Esophagus squamous epithelium (tissue), 5 donors: ENCODE results near the gene HIRA. TPM values are rescaled to one million over a fixed set of nuclear protein-coding genes. Genes with fewer than 3 reads are reported as not detected.

Source experiments
- DNase-seq: peaks from one replicate; lab custom pipeline; 2025; lab: John Stamatoyannopoulos, UW
- H3K27ac ChIP-seq, 4 donors: fragments of 200-600 bp; sonication (generic); one replicate each; pipeline ENCODE4 v1.5.1; 2016 to 2019; ENCODE audit warnings: mild to moderate bottlenecking in 1 of 4
- H3K27me3 ChIP-seq, 4 donors: fragments of 200-600 bp; sonication (generic); 1 replicate in 3 of 4; 2 replicates in 1 of 4; pipeline versions ENCODE4 v1.5.1 to v1.6.0; 2017 to 2021; ENCODE audit warnings: antibody characterized with exemption in 1 of 4
- H3K36me3 ChIP-seq, 3 donors: fragments of 200-600 bp; sonication (generic); one replicate each; pipeline ENCODE4 v1.5.1; 2016 to 2019
- H3K4me1 ChIP-seq, 3 donors: fragments of 200-600 bp; sonication (generic); one replicate each; pipeline ENCODE4 v1.5.1; 2017 to 2019
- H3K4me3 ChIP-seq, 4 donors: fragments of 200-600 bp; sonication (generic); 1 replicate in 3 of 4; 2 replicates in 1 of 4; pipeline ENCODE4 v1.5.1; 2016 to 2019; ENCODE audit warnings: mild to moderate bottlenecking in 2 of 4, moderate library complexity in 1 of 4
- H3K9me3 ChIP-seq, 3 donors: fragments of 200-600 bp; sonication (generic); one replicate each; pipeline ENCODE4 v1.5.1; 2016 to 2019
- CTCF ChIP-seq, 6 experiments: fragments of 450-650 bp in 4 of 6; fragments of 200-600 bp in 2 of 6; sonication (generic) in 2 of 6; IDR thresholded peaks; one replicate each; pipeline ENCODE4 v1.5.1; 2016 to 2019; ENCODE audit warnings: antibody characterized with exemption in 6 of 6, mild to moderate bottlenecking in 4 of 6, moderate library complexity in 4 of 6
- POLR2A ChIP-seq, 4 donors: fragments of 450-650 bp; IDR thresholded peaks; one replicate each; pipeline ENCODE4 v1.6.1; 2017; ENCODE audit warnings: antibody characterized with exemption in 4 of 4, mild to moderate bottlenecking in 4 of 4, moderate library complexity in 3 of 4
- WGBS, 2 donors: methylation state at CpG; one replicate each; pipeline ENCODE4 v1.1.5; 2018; 5-methylcytosine and 5-hydroxymethylcytosine counted together
- intact Hi-C: fragments of 100-400 bp; cut with DNase I; formaldehyde crosslinking; loops from one replicate; pipeline ENCODE4 v1.15.0; 2022
- total RNA-seq, 4 donors: library from RNA; depleted of rRNA; stranded (reverse); fragments of >200 nt; gene quantifications; one replicate each; pipeline ENCODE4 v1.1.0, GENCODE V29; 2016
- donor health status: DM: yes; HTN: yes; CAD: no.

The HIRA gene
- total RNA-seq, 4 donors from 2014 or later, result 11.2 to 19.8 (median 14.4) TPM

- Histone ChIP-seq H3K36me3 (peaks cover 31 to 85% (median 45%) of the 10 kb centered on the region in 3 donors), H3K27ac (no peak overlapping the region), H3K4me1 (peaks cover 2 to 35% (median 11%) of the 10 kb centered on the region in 3 donors), H3K27me3 (no peaks in the 10 kb centered on the region), H3K9me3 (no peaks in the 10 kb centered on the region), H3K4me3 (no peak overlapping the region)
- WGBS, 2 donors, result 85 to 93% methylated on average over 7 to 8 of the region's 8 CpGs
- intact Hi-C loops, result no loop called here
- DNase-seq, result no peak
- TF ChIP-seq POLR2A (IDR thresholded peaks at IDR 0.05), result no peak
- TF ChIP-seq CTCF (IDR thresholded peaks at IDR 0.05), result no peak
These were observed 40.7 kb upstream of the HIRA start for GRCh38 chr22:19472233-19472632.

GRCh38 chr22:19471572-19471971, 40.0 kb upstream of the HIRA start:
- intact Hi-C loops, result no loop called here
- Histone ChIP-seq H3K4me1 (peaks cover 0 to 29% (median 7%) of the 10 kb centered on the region in 3 donors), H3K27me3 (no peaks in the 10 kb centered on the region), H3K36me3 (peaks cover 35 to 91% (median 52%) of the 10 kb centered on the region in 3 donors), H3K4me3 (no peak overlapping the region), H3K27ac (no peak overlapping the region), H3K9me3 (no peaks in the 10 kb centered on the region)
- DNase-seq, result no peak
- TF ChIP-seq CTCF (IDR thresholded peaks at IDR 0.05), result no peak
- TF ChIP-seq POLR2A (IDR thresholded peaks at IDR 0.05), result no peak
- WGBS, 2 donors, result 91 to 93% methylated on average over 4 to 10 of the region's 11 CpGs

GRCh38 chr22:19470010-19470409, 38.5 kb upstream of the HIRA start:
- DNase-seq, result no peak
- 86 to 100% methylated on average over 2 of the region's 2 CpGs for WGBS, 2 donors
- no peak overlapping the region for H3K27ac ChIP-seq
- H3K4me3 ChIP-seq, result no peak overlapping the region
- no peak for TF ChIP-seq POLR2A (IDR thresholded peaks at IDR 0.05)
- TF ChIP-seq CTCF (IDR thresholded peaks at IDR 0.05), result no peak
- intact Hi-C loops, result no loop called here
- H3K36me3 ChIP-seq, result peaks cover 45 to 100% (median 61%) of the 10 kb centered on the region in 3 donors
- no peaks in the 10 kb centered on the region for H3K9me3 ChIP-seq
- H3K27me3 ChIP-seq, result no peaks in the 10 kb centered on the region
- peaks cover 0 to 13% (median 0%) of the 10 kb centered on the region in 3 donors for H3K4me1 ChIP-seq

- Histone ChIP-seq H3K9me3 (no peaks in the 10 kb centered on the region), H3K27ac (no peak overlapping the region), H3K4me3 (no peak overlapping the region), H3K36me3 (peaks cover 45 to 100% (median 67%) of the 10 kb centered on the region in 3 donors), H3K4me1 (peaks cover 0 to 7% (median 0%) of the 10 kb centered on the region in 3 donors), H3K27me3 (no peaks in the 10 kb centered on the region)
- TF ChIP-seq CTCF (IDR thresholded peaks at IDR 0.05) (no peak), POLR2A (IDR thresholded peaks at IDR 0.05) (no peak)
- 86 to 100% methylated on average over 1 to 2 of the region's 7 CpGs for WGBS, 2 donors
- no peak for DNase-seq
- intact Hi-C loops, result no loop called here
These were observed 37.9 kb upstream of the HIRA start for GRCh38 chr22:19469421-19469820.

- Histone ChIP-seq H3K27me3 (no peaks in the 10 kb centered on the region), H3K27ac (no peak overlapping the region), H3K9me3 (no peaks in the 10 kb centered on the region), H3K36me3 (peaks cover 39 to 100% (median 61%) of the 10 kb centered on the region in 3 donors), H3K4me1 (no peaks in the 10 kb centered on the region), H3K4me3 (no peak overlapping the region)
- DNase-seq, result no peak
- 89 to 94% methylated on average over 6 of the region's 6 CpGs for WGBS, 2 donors
- no peak for TF ChIP-seq POLR2A (IDR thresholded peaks at IDR 0.05)
- intact Hi-C loops, result no loop called here
These were observed 36.4 kb upstream of the HIRA start for GRCh38 chr22:19467912-19468311.
